GM21528 (cell line): ENCODE data around the gene CPT1C.

Experiments
- ATAC-seq: cut with Tn5 transposase; IDR thresholded peaks from one replicate; pipeline ENCODE4 v1.9.1; 2021; ENCODE audit warnings: mild to moderate bottlenecking, moderate library complexity; ENCODE audit not compliant: unreplicated experiment, low FRiP score

CPT1C gene

GRCh38 chr19:49679771-49680413, 11.0 kb upstream of the CPT1C start:
- ATAC-seq, result no peak

GRCh38 chr19:49680421-49681351, 10.2 kb upstream of the CPT1C start:
- ATAC-seq, result no peak

DNA sequence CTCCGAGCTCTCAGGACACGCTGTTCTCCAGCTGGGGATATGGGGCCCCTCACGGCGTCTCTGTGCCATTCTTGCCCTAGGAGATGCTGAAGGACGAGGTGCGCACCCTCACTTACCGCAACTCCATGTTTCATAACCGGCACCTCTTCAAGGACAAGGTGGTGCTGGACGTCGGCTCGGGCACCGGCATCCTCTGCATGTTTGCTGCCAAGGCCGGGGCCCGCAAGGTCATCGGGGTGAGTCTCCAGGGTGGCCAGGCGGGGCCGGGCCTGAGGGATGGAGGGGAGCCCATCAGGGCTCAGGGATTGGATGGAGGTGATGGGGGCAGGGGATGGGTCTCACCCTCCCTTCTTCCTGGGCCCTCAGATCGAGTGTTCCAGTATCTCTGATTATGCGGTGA, 9.1 kb upstream of the CPT1C start:
- ATAC-seq, result no peak

GRCh38 chr19:49682274-49682673, 8.6 kb upstream of the CPT1C start:
- no peak for ATAC-seq

DNA sequence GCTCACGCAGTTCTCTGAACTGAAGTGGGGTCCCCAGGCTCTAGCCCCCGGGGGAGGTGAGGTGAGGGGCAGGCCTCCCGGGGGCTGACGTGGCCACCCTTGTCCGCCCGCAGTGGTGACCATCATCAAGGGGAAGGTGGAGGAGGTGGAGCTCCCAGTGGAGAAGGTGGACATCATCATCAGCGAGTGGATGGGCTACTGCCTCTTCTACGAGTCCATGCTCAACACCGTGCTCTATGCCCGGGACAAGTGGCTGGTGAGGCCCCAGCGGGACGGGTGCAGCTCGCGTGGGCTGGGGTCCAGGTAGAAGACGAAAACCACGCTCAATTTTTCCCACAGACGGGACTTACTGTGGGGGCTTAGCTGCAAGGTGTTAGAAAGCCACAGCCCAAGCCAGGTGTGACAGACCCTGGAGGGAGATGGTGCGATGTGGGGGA, 7.1 kb upstream of the CPT1C start:
- no peak for ATAC-seq

DNA sequence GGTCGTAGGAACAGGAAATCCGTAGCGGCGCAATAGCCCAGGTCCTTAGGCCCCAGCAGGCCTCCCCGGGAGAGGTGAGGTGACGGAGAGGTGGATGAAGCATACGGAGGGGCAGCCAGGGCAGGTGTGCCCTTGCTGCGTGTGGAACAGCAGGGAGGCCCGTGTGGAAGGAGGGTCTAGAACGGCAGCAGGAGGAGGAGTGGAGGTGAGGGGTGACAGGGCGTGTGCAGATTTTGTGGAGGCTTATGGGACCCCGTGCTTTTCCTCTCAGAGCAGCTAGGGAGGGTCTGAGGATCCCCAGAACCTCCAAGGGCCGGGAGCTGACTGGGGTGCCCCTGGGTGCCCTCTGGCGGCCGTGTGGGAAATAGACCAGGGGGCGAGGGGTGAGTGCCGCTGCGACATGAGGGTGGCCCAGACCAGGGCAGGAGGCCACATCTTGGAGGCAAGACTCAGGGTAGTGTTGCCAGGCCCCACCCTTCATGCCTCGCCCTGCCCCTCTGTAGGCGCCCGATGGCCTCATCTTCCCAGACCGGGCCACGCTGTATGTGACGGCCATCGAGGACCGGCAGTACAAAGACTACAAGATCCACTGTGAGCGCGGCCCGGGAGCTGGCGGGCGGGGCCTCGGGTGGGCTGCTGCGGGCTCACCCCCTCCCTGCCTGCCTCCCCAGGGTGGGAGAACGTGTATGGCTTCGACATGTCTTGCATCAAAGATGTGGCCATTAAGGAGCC, 6.5 kb upstream of the CPT1C start:
- ATAC-seq, result no peak

- no peak for ATAC-seq
These were observed 5.8 kb upstream of the CPT1C start for GRCh38 chr19:49684983-49685553.

- ATAC-seq, result no peak
These were observed 5.0 kb upstream of the CPT1C start for GRCh38 chr19:49685845-49686332.

GRCh38 chr19:49686503-49687088, 4.3 kb upstream of the CPT1C start:
- no peak for ATAC-seq

DNA sequence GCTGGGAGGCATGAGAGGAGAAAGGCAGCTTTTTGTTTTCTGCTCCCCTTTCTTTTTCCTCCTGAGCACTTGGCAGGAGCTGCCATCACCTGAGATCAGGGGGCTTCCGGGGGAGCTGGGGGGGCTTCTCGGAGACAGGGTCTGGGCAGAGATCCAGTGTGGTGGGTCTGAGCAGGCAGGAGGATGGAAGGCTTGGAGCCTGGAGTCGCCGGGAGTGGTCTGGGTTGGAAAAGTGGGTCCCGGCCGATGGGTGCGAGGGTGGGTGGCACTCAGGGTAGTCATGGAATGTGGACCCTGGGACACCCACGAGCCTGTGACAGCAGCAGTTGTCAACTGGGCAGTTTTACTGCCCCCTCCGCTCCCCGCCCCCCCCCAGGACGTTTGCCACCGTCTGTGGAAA, 3.8 kb upstream of the CPT1C start:
- no peak for ATAC-seq

DNA sequence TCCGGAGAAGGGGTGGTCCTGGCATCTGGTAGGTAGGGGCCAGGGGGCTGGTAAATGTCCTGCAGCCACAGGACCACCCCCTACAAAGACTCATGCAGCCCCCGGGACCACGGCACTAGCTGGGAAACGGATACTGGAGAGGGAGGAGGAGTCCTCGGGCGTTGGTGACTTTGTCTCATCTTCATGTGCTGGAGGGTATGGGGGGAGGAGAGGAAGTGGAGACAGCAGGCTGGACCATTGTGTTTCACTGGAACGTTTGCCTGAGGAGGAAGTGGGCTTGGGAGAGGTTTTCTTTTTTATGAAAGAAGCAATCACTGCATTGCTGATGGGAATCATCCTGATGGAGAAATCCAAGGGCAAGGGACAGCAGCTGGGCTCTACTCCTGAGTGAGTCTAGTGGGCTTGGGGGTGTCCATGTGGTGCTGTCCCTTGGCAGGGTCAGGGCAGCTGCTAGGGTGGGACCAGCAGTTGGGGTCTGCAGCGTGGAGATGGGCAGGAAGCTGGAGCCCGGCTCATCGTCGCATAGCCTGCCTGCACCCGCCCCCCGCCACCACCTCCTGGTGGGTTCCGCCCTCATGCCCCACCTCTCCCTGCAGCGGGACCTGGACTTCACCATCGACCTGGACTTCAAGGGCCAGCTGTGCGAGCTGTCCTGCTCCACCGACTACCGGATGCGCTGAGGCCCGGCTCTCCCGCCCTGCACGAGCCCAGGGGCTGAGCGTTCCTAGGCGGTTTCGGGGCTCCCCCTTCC, 3.2 kb upstream of the CPT1C start:
- ATAC-seq, result no peak

- ATAC-seq, result no peak
These were observed 2.3 kb upstream of the CPT1C start for GRCh38 chr19:49688531-49689132.

DNA sequence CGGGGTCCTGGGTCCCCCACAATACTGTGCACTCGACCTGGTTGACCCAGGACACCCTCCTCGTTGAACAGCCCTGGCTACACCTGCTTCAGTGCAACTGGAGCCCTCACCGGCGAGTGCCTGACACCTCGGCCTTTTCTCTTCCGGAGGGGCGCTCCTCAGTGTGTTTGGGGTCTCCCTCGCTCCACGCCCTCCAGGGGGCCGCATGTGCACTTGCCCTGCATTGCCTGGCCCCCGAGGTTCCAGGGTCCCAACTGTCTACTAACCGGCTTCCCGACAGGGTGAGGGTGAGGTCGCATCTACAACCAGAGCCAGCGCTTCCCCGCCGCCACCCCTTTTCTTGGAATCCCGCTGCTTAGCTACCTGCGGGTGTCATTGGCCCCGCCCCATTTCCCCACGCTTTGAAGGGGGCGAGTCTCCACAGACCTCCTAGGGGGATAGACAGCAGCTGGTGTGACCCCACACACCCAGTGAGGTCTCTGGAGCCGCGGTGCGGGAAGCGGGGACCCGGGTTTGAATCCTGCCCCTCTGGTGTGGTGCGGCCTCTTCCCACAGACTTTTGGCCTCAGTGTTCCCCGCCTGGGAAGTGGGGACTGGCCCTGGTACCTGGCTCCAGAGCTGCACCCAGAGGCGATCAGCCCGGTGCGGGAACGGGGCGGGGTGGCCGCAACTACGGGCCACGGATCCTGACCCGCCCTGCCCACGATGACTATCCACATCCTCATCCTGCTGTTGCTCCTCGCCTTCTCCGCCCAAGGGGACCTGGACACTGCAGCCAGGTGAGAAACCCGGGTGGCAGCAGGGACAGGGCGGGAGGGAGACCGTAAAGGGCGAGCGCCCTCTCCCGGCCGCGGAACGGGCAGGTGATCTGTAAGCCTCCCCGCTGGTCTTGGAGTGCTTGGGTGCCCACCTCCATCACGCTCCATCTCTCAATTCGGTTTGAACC, 1.5 kb upstream of the CPT1C start, which contains the start of gene ADM5:
ADM5 (plus strand) TSS at position 462 of the 946 bp plus-strand sequence; CDS start at position 706, 244 bp downstream.
- ATAC-seq, result no peak

DNA sequence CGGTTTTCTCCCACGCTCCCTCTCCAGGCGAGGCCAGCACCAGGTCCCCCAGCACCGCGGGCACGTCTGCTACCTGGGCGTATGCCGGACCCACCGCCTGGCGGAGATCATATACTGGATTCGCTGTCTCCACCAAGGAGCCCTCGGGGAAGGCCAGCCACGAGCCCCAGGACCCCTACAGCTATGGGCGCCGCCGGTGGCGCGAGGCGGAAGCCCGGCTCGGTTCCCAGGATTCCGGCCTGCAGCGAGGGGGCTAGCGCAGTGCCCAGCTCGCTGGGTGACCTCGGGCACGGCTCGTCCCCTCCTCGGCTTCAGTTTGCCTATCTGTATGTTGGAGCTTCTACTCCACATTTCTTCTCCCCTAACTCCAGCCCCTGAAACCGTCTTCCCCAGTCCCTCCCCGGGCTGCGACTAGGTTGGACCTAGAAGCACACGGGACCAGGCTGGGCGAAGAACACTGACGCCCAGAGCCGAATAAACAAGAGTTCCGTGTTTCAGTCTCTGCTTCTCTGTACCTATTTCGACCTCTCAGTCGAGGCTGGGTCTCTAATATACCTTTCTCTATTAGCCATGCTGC, 749 bp upstream of the CPT1C start:
- ATAC-seq, result no peak

- no peak for ATAC-seq
These were observed 579 bp downstream of the CPT1C start for GRCh38 chr19:49691243-49692146.

DNA sequence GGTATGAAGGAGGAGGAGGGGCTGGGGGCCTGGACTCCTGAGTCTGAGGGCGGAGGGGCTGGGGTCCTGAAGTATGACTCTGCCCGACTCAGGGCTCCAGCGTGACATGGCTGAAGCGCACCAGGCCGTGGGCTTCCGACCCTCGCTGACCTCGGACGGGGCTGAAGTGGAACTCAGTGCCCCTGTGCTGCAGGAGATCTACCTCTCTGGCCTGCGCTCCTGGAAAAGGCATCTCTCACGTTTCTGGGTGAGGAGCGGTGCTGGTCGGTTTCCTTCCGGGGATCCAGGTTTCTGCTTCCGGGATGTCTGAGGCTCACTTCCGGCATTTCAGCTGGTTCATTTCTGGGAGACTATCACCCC, 1.2 kb downstream of the CPT1C start:
- ATAC-seq, result no peak

GRCh38 chr19:49696115-49696514, 5.2 kb downstream of the CPT1C start:
- ATAC-seq, result no peak
